SKM-1 treated with dmso at 0.1 percent for 144 hours (cell line): ENCODE data around the gene LIAS.

Experiments
- DNase-seq: peaks from one replicate; lab custom pipeline; 2025; ENCODE audit not compliant: unreplicated experiment; lab: John Stamatoyannopoulos, UW

Gene LIAS

GRCh38 chr4:39527296-39528060 is 68.6 kb downstream of the LIAS start, which contains the start of gene UGDH:
UGDH (minus strand) TSS chr4:39527439; CDS start chr4:39521512, 5,927 bp downstream.
- DNase-seq: peak; percentile 97

GRCh38 chr4:39528061-39528465 is 69.2 kb downstream of the LIAS start:
- DNase-seq: no peak
